ENCODE results near the gene JPT1. TPM values are rescaled to one million over a fixed set of nuclear protein-coding genes. Genes with fewer than 3 reads are reported as not detected.

Gene JPT1
- total RNA-seq, result 10 to 100 TPM; 28.3 to 55.8 (median 45.4) TPM
- 47.3 TPM for total RNA-seq (2013)
- total RNA-seq, result 25.9 to 99.5 (median 34.8) reads per million in 29 experiments

- POLR2A ChIA-PET, result interaction anchor here (0.5 to 0.7 kb wide), 4 partner anchors 9 to 648 kb away, joined by 4 to 10 read pairs (median 5); no protein-coding TSS in a partner anchor
- CTCF ChIA-PET, result interaction anchor here in 1 of 2 donors (0.7 to 3.1 kb wide), 4 partner anchors 17 to 91 kb away, joined by 3 to 13 read pairs (median 6); no protein-coding TSS in a partner anchor
- Histone ChIP-seq H3K9me3 (no peaks in the 10 kb centered on the region), H3K4me1 (ENCODE audit: control insufficient read depth in 1 of 2, extremely low read depth in 1 of 2, insufficient read depth in 2 of 2, low read length in 2 of 2) (peaks cover 15 to 23% of the 10 kb centered on the region in 2 experiments), H3K27ac (ENCODE audit: low read length) (peak within 1 kb of the TSS; percentile 40), H3K36me3 (ENCODE audit: control insufficient read depth in 2 of 2, extremely low read depth in 1 of 2, insufficient read depth in 1 of 2, low read length in 1 of 2) (no peaks in the 10 kb centered on the region), H3K4me3 (ENCODE audit: control insufficient read depth in 1 of 2, extremely low read depth in 1 of 2, low read length in 1 of 2) (peak within 1 kb of the TSS; percentile 92 to 96), H3K27me3 (replicated peaks in 1 of 2; ENCODE audit: control insufficient read depth in 2 of 2, extremely low read depth in 1 of 2, insufficient read depth in 2 of 2, low read length in 1 of 2) (no peaks in the 10 kb centered on the region)
- WGBS (ENCODE audit: insufficient coverage), result under 1% methylated on average over 56 of the region's 67 CpGs
- DNase-seq (peak; percentile 93 to 98 (median 97)), ATAC-seq (replicated peaks in 1 of 4) (peak; percentile 97 to 99 (median 98))
- Mint-ChIP-seq H3K4me3 (peak within 1 kb of the TSS; percentile 90 to 95 (median 92)), H3K9me3 (no peaks in the 10 kb centered on the region), H3K4me1 (peaks cover 28 to 37% (median 35%) of the 10 kb centered on the region in 3 donors), H3K36me3 (no peaks in the 10 kb centered on the region), H3K27ac (peak within 1 kb of the TSS; percentile 81 to 84), H3K27me3 (no peaks in the 10 kb centered on the region)
Observed at GRCh38 chr17:75154195-75155106, at the start of gene JPT1. Gene JPT1, minus strand, starts transcription at chr17:75154512. Its CDS starts 115 bp downstream, at chr17:75154397.

- H3K27ac ChIP-seq (ENCODE audit: low read length), result no peak overlapping the region
- H3K9me3 ChIP-seq, result no peaks in the 10 kb centered on the region
- Mint-ChIP-seq H3K27ac (peak overlapping the region in 1 of 2 donors; percentile 39), H3K36me3 (no peaks in the 10 kb centered on the region), H3K4me3 (no peak overlapping the region), H3K9me3 (no peaks in the 10 kb centered on the region), H3K4me1 (peaks cover 8 to 15% (median 9%) of the 10 kb centered on the region in 3 donors), H3K27me3 (no peaks in the 10 kb centered on the region)
- ATAC-seq (replicated peaks in 1 of 4) (no peak), DNase-seq (no peak)
- H3K4me3 ChIP-seq (ENCODE audit: control insufficient read depth in 1 of 2, extremely low read depth in 1 of 2, low read length in 1 of 2), result no peak overlapping the region
- ChIA-PET CTCF (interaction anchor here (0.6 to 4.0 kb wide), 8 partner anchors 25 to 311 kb away, joined by 3 to 73 read pairs (median 4); partner anchors contain the start of gene ARMC7 (in 1 of the 2)), POLR2A (interaction anchor here in 1 of 2 donors (1.0 to 1.1 kb wide), 2 partner anchors 28 to 60 kb away, joined by 3 to 4 read pairs; no protein-coding TSS in a partner anchor)
- H3K36me3 ChIP-seq (ENCODE audit: control insufficient read depth in 2 of 2, extremely low read depth in 1 of 2, insufficient read depth in 1 of 2, low read length in 1 of 2), result no peaks in the 10 kb centered on the region
- WGBS (ENCODE audit: insufficient coverage), result 95% methylated on average over 3 of the region's 6 CpGs
- H3K4me1 ChIP-seq (ENCODE audit: control insufficient read depth in 1 of 2, extremely low read depth in 1 of 2, insufficient read depth in 2 of 2, low read length in 2 of 2), result peaks cover 0 to 7% of the 10 kb centered on the region in 2 experiments
- H3K27me3 ChIP-seq (replicated peaks in 1 of 2; ENCODE audit: control insufficient read depth in 2 of 2, extremely low read depth in 1 of 2, insufficient read depth in 2 of 2, low read length in 1 of 2), result no peaks in the 10 kb centered on the region
Observed at GRCh38 chr17:75199886-75200618, 45.7 kb upstream of the JPT1 start.

GRCh38 chr17:75194879-75195278, 40.6 kb upstream of the JPT1 start:
- POLR2A ChIA-PET, result no interaction called here
- Mint-ChIP-seq H3K4me3 (no peak overlapping the region), H3K4me1 (no peaks in the 10 kb centered on the region), H3K9me3 (no peaks in the 10 kb centered on the region), H3K36me3 (no peaks in the 10 kb centered on the region), H3K27me3 (no peaks in the 10 kb centered on the region), H3K27ac (no peak overlapping the region)
- 100% methylated on average over 1 of the region's 5 CpGs for WGBS (ENCODE audit: insufficient coverage)
- ATAC-seq (replicated peaks in 1 of 4), result no peak
- H3K27me3 ChIP-seq (replicated peaks in 1 of 2; ENCODE audit: control insufficient read depth in 2 of 2, extremely low read depth in 1 of 2, insufficient read depth in 2 of 2, low read length in 1 of 2), result no peaks in the 10 kb centered on the region
- no peak overlapping the region for H3K27ac ChIP-seq (ENCODE audit: low read length)
- CTCF ChIA-PET, result no interaction called here
- H3K9me3 ChIP-seq, result no peaks in the 10 kb centered on the region
- no peak overlapping the region for H3K4me3 ChIP-seq (ENCODE audit: control insufficient read depth in 1 of 2, extremely low read depth in 1 of 2, low read length in 1 of 2)
- no peaks in the 10 kb centered on the region for H3K4me1 ChIP-seq (ENCODE audit: control insufficient read depth in 1 of 2, extremely low read depth in 1 of 2, insufficient read depth in 2 of 2, low read length in 2 of 2)
- H3K36me3 ChIP-seq (ENCODE audit: control insufficient read depth in 2 of 2, extremely low read depth in 1 of 2, insufficient read depth in 1 of 2, low read length in 1 of 2), result no peaks in the 10 kb centered on the region
- no peak for DNase-seq

- no peaks in the 10 kb centered on the region for H3K36me3 ChIP-seq (ENCODE audit: control insufficient read depth in 2 of 2, extremely low read depth in 1 of 2, insufficient read depth in 1 of 2, low read length in 1 of 2)
- ChIA-PET POLR2A (no interaction called here), CTCF (no interaction called here)
- Mint-ChIP-seq H3K4me3 (no peak overlapping the region), H3K4me1 (peaks cover 0 to 5% (median 4%) of the 10 kb centered on the region in 3 donors), H3K27me3 (no peaks in the 10 kb centered on the region), H3K9me3 (no peaks in the 10 kb centered on the region), H3K36me3 (no peaks in the 10 kb centered on the region), H3K27ac (no peak overlapping the region)
- no peak overlapping the region for H3K4me3 ChIP-seq (ENCODE audit: control insufficient read depth in 1 of 2, extremely low read depth in 1 of 2, low read length in 1 of 2)
- no peak for ATAC-seq (replicated peaks in 1 of 4)
- no peak for DNase-seq
- H3K27ac ChIP-seq (ENCODE audit: low read length), result no peak overlapping the region
- H3K9me3 ChIP-seq, result no peaks in the 10 kb centered on the region
- H3K27me3 ChIP-seq (replicated peaks in 1 of 2; ENCODE audit: control insufficient read depth in 2 of 2, extremely low read depth in 1 of 2, insufficient read depth in 2 of 2, low read length in 1 of 2), result no peaks in the 10 kb centered on the region
- peaks cover 0 to 3% of the 10 kb centered on the region in 2 experiments for H3K4me1 ChIP-seq (ENCODE audit: control insufficient read depth in 1 of 2, extremely low read depth in 1 of 2, insufficient read depth in 2 of 2, low read length in 2 of 2)
- WGBS (ENCODE audit: insufficient coverage), result no CpG with 5 or more reads among the region's 4 CpGs
Observed at GRCh38 chr17:75191584-75191983, 37.3 kb upstream of the JPT1 start.

GRCh38 chr17:75188614-75189013, 34.3 kb upstream of the JPT1 start:
- no peak for ATAC-seq (replicated peaks in 1 of 4)
- Mint-ChIP-seq H3K27me3 (no peaks in the 10 kb centered on the region), H3K4me1 (peaks cover 12 to 16% (median 14%) of the 10 kb centered on the region in 3 donors), H3K36me3 (no peaks in the 10 kb centered on the region), H3K27ac (no peak overlapping the region), H3K4me3 (no peak overlapping the region), H3K9me3 (no peaks in the 10 kb centered on the region)
- Histone ChIP-seq H3K36me3 (ENCODE audit: control insufficient read depth in 2 of 2, extremely low read depth in 1 of 2, insufficient read depth in 1 of 2, low read length in 1 of 2) (no peaks in the 10 kb centered on the region), H3K27ac (ENCODE audit: low read length) (no peak overlapping the region), H3K4me3 (ENCODE audit: control insufficient read depth in 1 of 2, extremely low read depth in 1 of 2, low read length in 1 of 2) (no peak overlapping the region), H3K27me3 (replicated peaks in 1 of 2; ENCODE audit: control insufficient read depth in 2 of 2, extremely low read depth in 1 of 2, insufficient read depth in 2 of 2, low read length in 1 of 2) (no peaks in the 10 kb centered on the region), H3K9me3 (no peaks in the 10 kb centered on the region), H3K4me1 (ENCODE audit: control insufficient read depth in 1 of 2, extremely low read depth in 1 of 2, insufficient read depth in 2 of 2, low read length in 2 of 2) (peaks cover 2 to 8% of the 10 kb centered on the region in 2 experiments)
- ChIA-PET CTCF (interaction anchor here in 1 of 2 donors (0.6 to 1.1 kb wide), 3 partner anchors 11 to 270 kb away, joined by 3 to 5 read pairs (median 4); no protein-coding TSS in a partner anchor), POLR2A (interaction anchor here in 1 of 2 donors (0.6 kb wide), 1 partner anchor 957 kb away, joined by 3 read pairs; no protein-coding TSS in a partner anchor)
- no peak for DNase-seq
- WGBS (ENCODE audit: insufficient coverage), result 100% methylated on average over 2 of the region's 6 CpGs
